HG03159 (cell line): ENCODE data around the gene MAB21L1.

Experiments used
- ATAC-seq: cut with Tn5 transposase; IDR thresholded peaks from one replicate; pipeline ENCODE4 v1.9.1; 2021; ENCODE audit warnings: mild to moderate bottlenecking, moderate library complexity; ENCODE audit not compliant: unreplicated experiment

MAB21L1 gene

DNA sequence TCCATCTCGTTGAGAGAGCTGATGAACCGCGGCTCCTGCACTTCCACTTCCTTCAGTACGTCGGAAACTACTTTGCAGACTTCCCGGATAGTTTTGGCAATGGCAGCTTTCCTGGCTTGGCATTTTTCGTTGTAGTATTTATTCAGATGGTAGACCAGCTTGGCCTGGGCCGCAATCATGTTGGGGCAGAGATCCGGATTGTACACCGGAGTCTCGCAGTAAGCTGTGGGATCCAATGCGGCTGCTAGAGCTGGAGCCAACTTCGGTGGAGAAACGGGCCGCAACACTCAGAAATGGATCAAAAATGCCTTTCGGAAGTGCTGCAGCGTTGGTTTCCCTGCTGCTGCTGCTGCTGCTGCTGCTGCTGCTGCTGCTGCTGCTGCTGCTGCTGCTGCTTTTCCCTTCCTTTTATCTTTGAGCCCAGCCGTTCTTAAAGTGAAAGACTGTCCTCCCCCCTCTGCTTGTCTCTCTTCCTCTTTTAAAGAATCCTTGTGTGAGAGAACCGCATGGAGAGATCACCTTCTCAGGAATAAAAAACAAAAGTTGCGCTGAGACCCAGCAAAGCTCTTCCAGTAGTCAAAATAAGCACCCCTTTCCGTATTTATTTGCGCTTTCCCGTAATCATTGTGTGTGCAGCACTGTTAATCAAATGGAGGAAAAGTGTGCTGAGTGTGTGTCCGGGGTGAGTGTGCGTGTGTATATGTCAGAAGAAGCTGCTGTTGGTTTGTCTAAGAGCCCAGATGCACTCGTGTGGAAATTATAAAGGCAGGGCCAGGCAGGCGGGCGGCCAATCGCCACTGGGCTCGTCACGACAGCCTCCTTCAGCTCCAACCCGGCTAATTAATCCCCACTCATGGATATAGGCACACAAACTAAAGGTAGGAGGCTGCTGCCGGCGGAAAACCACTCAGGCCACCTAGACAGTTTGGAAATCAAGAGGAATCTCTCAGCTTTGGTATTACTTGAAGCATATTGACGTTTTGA, at the start of gene MAB21L1:
Gene MAB21L1 (minus strand): TSS at position 730 of the 984 bp plus-strand sequence. CDS start 551 bp downstream, at position 179.
- no peak for ATAC-seq

DNA sequence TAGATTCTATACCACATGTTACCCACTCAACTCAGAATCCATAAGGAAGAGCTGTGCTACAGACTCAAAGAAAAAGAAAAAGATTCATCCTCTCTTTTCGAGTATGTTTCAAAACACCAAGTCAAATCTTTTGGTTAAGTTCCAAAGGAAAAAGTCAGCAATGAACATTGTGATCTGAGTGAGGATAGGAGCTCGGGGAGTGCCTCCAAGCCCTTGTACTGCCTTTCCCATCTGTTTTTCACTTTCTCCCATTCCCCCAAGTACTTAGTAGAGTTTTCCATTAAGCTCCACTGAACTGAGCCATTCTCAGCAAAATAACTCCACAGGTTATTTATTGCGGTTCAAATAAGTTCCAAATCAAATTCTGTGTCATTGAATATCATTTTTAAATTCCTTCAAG, 47.7 kb upstream of the MAB21L1 start:
- ATAC-seq, result no peak

DNA sequence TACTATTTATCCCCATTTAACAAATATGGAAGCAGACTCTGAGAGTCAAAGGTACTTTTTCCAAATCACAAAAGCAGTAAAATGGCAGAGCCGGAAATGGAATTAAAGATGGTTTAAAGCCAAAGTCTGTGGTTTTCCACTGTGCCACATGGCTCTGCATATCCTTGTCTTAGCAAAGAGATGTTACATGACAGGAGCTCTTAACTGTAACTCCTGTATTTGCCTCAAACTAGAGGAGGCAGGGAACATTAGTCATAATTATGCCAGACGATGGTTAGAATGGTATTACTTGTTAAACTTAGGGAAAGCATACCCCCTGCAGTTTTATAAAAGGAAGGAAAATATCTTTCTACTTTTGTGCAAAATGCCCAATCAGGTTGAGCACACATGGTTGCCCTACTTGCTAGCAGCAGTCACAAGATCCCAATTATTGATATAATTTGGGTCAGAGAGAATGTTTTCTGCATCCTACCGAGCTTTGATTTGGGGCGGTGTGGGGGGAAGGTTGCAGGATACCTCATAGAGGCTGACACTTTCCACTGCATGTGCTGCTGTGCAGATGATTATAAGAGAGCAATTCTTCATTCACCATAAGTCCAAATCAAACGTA, 42.0 kb upstream of the MAB21L1 start:
- ATAC-seq, result no peak

DNA sequence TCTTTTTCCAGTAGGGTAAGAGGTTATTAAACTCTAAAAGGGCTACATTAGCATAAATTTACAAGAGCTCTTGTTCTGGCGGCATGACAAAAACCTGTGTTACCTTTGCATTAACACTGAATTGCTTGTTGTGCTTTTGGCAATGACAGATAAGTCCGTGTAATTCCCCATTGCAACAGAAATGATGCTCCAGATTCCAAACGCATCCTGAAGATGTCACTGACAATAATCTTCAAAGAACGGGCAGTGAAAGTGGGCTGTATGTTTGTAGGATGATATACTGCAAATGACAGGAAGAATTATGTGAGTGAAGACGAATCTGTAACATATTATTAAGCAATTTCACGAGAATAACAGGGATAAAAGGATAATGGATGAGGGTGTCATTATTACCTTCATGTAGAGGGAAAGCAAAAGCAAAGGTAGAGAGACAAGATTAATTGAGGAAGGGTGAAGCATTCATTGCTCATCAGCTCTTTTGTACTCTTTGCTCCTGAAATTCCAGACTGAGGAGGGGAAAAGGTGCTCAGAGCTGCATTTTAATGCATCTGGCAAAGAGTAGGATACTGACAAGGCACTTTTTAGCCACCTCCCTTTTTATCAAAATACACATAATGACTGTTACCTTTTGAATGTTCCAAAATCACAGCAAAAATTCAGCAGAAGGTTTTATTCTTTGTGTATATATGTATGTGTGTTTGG, 38.5 kb upstream of the MAB21L1 start:
- ATAC-seq, result no peak

DNA sequence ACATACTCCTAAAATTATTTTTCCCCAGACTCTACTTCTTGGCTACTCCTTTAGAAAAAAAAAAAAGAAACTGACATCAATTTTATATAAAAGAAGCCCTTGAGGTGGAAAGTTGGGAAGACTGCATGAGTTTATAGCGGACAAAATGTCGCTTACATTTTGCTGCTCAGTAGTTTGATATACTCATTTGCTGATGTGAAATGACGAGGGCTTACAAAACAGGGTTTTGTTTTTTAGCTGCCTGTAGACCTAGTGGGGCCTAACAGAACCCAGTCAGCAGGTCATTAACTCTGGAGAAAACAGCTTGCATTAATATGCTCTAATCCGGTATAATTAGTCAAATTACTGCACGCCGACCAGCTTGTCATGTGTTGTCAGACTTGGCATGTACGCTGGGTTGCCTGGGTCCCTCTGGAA, 37.6 kb upstream of the MAB21L1 start:
- no peak for ATAC-seq

DNA sequence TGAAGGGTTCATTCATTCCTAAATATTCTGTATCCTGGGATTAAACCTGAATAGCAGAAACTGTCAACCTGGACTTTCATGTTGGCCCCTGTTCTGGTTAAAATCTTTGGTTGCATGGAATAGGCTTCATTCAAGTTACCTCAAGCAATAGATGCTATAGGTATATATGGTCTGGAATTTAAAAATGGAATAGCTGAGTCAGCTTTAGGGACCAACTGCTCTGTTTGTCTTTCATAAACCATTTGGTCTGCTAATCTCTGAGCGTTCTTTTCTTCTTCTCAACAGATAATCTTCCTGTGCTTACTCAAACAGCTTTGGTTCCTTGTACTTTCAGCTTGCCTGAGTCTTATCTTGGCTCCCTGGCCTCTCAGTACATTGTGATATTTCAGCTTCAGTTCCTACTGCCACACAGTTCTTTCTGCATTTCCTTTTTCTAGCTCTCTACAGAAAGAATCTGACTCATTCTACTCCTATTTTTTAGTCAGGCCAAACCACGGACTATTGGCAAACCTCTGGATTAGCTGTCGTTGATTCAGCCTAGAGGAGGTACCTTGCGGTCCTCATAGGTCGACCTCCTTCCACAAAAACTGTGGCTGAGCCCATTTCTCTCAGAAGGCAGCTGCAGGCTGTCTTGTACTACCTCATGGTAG, 35.9 kb upstream of the MAB21L1 start:
- no peak for ATAC-seq

DNA sequence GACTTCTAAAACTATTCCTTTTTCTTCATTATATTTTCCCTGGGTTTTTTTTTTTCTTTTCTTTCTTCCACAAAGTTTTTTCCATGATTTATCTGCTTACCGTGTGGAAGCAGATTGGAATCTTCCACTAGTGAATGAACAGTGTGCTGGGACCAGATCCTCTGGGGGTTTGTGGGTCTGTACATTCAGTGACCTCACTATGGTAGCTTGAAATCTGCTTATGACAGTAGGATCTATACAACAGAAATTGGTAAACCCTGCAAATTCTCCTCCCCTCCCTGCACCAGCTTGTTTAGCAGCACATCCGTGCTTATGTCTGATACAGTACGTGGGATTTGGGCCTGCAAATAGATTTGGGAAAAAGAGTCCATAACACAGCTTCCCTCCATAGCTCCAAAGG, 26.0 kb upstream of the MAB21L1 start:
- no peak for ATAC-seq

DNA sequence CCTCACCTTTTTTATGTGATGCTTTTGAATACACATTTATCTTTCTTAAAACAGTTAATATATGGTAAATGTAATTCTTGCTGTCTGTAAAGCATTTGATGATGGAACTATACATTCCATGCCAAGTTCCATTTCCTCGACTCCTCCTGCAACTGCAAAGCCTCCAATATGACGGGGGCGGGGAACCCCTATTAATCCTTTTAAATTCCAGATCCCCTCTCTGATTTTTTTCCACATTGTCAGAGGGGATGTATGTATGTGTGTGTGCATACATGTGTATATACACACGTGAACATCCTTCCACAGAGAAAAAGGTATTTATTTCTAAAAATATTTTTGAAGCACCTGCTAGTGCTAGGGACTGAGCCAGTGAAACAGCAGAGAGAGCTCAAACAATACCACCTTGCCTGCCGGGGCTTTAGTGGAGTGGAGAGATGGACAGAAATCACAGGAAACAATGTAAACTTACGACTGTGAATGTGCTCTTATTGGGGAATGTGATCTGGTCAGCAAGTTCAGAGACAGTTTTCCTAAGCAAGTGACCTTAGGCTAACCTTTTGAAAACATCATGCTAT, 25.3 kb upstream of the MAB21L1 start:
- no peak for ATAC-seq

DNA sequence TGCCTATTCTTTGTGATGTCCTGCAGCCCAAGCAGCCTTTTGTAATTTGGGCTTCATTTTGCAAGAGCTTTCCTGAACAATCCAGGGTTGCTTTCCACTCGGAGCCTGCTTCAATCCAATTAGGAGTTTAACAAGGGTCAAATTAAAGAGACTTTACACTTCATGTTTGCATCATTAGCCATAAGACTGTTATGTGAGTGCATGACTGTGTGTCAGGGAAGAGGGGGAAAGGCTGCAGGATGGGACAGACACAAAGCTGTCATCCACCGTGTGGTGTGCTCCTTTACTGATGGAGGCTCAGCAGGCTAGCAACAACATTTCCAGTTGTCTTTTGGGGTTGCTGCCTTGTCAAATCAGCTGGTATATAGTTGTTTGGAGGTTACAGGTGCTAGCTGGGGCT, 23.7 kb upstream of the MAB21L1 start:
- ATAC-seq, result no peak

DNA sequence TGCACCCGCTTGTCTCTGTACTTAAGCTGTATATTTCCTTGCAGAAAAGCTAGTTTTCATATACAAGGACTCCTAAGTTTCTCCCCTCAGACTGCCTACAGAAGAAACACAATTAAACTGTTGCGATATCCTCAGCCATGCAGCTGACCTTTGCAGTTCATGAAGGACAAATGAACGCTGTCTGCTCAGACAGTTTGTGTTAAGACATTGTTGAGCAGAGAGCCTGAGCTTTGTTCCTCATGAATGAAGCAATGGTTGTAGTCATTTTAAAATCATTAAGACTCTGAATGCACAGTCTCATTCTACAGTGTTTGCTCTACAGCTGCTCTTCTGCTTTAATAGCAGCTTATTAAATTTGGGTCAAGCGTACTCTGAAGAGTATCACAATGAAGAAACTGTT, 23.2 kb upstream of the MAB21L1 start:
- no peak for ATAC-seq

DNA sequence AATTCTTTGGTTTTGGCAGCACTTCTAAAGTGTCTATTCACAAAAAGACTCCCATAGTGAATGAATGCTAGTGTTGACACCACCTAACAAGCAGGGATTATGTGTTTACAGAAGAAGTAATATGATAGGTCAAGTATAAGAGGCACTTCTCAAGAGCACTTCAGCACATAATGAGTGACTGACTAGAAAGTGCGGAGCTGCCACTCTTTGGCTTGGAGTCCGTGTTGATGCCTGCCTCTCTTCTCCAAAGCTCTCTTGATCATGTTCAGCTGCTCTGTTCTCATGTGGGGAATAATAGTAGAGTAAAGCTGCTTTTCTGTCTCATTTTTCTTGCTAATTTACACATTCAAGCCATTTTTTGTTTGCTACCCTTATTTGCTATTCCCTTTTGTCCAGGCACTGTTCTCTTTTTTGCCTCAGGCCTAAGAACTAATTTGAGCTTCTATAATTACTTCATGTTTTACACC, 22.7 kb upstream of the MAB21L1 start:
- ATAC-seq, result no peak

DNA sequence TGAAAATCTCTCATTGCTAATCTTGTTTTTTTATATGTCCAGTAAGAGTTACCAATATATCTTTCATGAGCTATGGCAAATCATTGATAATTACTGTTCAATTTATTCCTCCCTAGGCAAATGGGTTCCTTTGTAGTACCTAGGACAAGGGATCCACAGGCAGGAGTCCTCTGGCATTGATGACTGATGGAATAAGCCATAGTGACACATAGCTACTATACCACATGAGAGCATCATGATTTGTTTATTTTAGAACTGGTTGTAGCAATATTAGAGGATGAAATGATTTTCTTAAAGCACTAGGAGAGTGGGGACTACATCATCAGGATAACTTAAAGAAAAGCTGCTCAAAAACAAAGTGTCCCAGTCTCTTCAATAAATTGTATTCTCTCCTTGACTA, 21.7 kb upstream of the MAB21L1 start:
- no peak for ATAC-seq

DNA sequence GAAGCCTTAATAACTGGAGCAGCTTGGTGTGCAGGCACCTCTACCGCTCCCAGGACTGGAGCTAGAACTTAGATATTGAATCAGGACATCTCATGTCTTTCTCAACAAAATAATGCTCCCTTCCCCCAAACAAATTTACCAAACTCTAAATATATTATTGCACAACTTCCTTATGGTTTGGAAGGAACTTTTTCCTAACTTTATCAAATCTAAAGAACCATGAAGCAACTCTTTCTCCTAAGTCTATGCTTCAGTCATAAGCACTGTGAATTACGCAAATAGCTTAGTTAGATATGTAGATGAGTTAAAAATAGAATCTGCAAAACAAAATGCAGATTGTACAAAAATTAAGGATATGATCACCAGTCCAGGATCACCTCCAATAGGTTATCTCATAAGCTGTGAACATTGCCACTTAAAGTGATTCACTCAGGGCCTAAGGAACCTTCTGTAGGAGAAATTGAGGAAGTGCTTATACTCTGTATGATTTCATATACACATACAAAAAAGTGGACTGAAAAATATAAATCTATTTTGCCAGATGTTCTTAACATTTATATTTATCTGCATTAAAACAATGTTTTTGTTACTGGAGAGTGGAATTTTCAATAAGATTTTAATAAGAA, 20.4 kb upstream of the MAB21L1 start:
- ATAC-seq, result no peak

DNA sequence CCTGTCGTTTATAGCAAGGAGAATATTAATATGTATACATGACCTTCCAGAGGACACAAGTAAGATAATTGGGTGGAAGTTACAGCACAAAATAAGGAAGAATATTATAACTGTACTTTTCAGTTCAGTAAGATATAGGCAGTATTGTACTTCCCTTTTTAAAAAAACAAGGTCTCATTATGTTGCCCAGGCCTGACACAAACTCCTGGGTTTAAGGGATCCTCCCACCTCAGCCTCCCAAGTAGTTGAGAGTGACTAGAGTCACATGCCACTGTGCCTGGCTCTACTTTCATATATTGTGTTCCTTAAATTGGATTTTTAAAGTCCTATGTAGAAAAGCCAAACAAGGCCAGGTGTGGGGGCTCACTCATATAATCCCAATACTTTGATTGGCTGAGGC, 19.5 kb upstream of the MAB21L1 start:
- no peak for ATAC-seq

DNA sequence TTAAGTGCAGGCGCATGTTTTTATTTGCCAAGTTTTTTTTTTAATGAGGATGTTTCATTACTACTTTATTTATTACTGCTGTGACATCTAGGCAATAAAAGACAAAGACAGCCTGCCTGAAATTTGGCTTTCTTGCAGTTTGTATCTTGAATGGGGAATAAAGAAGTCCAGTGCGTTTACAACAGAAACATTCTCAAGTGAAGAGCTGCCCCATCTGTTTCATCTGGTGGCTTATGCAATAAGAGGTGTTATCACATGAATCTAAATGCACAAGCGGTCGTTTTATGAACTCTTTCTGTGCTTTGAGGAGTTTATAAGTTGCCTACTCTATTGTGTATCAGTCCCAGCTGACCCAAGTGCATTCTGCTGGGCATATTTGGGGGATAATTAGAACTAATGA, 12.6 kb upstream of the MAB21L1 start:
- ATAC-seq, result no peak

DNA sequence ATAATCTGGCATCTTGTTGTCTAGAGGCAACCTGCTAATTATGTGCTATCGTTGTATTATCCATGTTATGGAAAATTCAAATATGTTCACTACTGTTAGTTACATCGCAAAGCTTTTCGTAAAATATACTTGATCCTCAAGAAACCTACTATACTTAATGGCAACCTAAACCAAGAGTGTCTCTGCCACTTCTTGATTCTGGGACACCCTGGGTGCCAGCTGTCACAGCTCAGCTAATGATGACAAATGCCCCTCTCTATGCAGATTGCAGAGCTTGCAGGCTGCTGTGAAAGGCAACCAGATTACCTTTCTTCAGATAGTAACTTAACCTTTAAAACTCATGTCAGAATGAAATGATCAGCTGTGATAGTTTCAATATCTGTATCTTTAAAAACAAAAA, 8.9 kb upstream of the MAB21L1 start:
- ATAC-seq, result no peak

DNA sequence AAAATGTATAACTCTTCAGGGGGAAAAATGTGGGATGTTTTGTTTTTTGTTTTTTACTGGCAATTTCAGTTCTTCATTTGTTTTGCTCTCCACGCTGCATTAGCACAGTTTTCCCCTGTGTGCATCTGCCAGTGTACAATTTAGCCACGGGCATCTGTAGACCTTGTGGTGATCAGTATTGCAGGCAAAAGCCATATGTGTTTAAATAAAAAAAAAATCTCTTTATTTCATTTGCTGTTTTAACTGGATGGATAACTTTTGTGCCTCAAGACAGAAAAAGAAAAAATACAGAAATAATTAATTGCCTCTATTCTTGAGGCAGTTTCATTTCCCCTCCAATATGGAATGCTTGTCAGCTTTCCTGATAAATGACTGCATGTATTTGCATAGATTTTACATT, 7.9 kb upstream of the MAB21L1 start:
- no peak for ATAC-seq

DNA sequence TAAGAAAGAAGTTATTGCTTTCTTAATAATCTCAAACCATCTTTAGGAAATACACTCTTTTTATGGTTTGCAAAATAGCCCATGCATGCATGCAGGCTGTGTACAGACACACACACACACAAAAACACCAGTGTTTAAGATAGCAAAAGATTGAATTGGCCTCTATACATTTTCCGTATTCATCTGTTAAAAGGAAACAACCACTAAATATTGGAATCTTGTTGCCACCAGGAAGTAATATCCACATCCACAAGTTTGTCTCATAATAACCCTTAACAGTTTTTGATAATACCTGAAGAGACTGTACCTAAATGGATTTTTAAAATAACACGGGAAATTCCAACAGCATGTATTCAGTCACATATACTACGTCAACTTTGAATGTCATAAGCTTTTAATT, 7.3 kb upstream of the MAB21L1 start:
- no peak for ATAC-seq

DNA sequence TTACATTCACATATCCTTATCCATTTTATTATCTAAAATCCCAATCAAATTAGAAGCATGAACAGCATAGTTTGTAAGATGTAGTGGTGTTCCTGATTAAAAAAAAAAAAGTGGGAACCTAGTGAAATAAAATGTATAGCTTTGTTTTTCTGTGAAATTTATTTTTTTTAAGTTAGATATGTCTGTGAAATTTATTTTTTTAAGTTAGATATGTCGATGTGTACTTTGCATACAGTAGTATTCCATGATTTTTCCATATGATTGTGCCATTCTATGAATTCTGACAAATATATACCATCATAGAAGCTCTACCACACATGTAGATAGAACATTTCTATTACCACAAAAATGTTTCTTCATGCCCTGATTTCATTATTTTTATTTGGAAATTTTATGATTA, 6.0 kb upstream of the MAB21L1 start:
- ATAC-seq, result no peak

DNA sequence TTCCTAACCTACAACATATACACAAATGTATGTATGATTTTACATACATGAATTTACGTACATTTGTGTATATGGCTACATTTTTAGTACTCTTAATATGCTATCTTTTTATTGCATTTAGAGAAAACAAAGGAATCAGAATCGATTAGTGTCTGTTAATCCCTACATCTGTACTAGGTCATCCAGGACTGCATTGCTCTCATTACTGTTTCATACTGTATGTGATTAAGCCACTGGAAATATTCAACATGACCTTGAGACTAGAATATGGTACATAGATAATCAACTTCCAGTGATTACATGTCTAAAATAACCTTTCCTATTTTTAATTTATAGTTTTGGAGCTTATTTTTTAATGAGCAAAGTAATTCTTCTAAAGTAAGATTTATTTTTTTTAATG, 5.3 kb upstream of the MAB21L1 start:
- ATAC-seq, result no peak
